8988T (cell line): ENCODE data around the gene TBL2.
"Not testable (repeated sequence)": the region's sequence is repeated elsewhere in the genome, so short reads cannot be mapped to it uniquely, and the experiment has no call there.

Source experiments
- DNase-seq: peaks from one replicate; pipeline ENCODE4 v3.0.0; 2011

TBL2 gene

GRCh38 chr7:73578342-73579128 lies at the start of gene TBL2:
Gene TBL2 (minus strand): TSS chr7:73578579. CDS start chr7:73578549, 30 bp downstream.
- peak; percentile 88 for DNase-seq

GRCh38 chr7:73626814-73627213 lies 48.4 kb upstream of the TBL2 start:
- no peak for DNase-seq

GRCh38 chr7:73625276-73625675 lies 46.9 kb upstream of the TBL2 start:
- no peak for DNase-seq

GRCh38 chr7:73624669-73625001 lies 46.3 kb upstream of the TBL2 start:
- DNase-seq, result no peak

- peak; percentile 96 for DNase-seq
These were observed 45.7 kb upstream of the TBL2 start, which contains the start of gene MLXIPL for GRCh38 chr7:73623798-73624668. Gene MLXIPL (minus strand): TSS chr7:73624522. CDS start chr7:73624492, 30 bp downstream.

- DNase-seq, result no peak
These were observed 44.8 kb upstream of the TBL2 start for GRCh38 chr7:73622909-73623797.

- DNase-seq, result no peak
These were observed 44.1 kb upstream of the TBL2 start for GRCh38 chr7:73622527-73622908.

GRCh38 chr7:73621168-73622063 lies 43.0 kb upstream of the TBL2 start:
- DNase-seq, result no peak

GRCh38 chr7:73619394-73619793 lies 41.0 kb upstream of the TBL2 start:
- DNase-seq, result not testable (repeated sequence)

GRCh38 chr7:73618538-73618937 lies 40.2 kb upstream of the TBL2 start:
- no peak for DNase-seq

- not testable (repeated sequence) for DNase-seq
These were observed 39.1 kb upstream of the TBL2 start for GRCh38 chr7:73617520-73617919.

GRCh38 chr7:73615886-73616285 lies 37.5 kb upstream of the TBL2 start:
- DNase-seq, result peak; percentile 54

GRCh38 chr7:73614937-73615336 lies 36.6 kb upstream of the TBL2 start:
- DNase-seq, result not testable (repeated sequence)

- DNase-seq, result no peak
These were observed 35.8 kb upstream of the TBL2 start for GRCh38 chr7:73613954-73614735.

GRCh38 chr7:73612598-73613269 lies 34.4 kb upstream of the TBL2 start:
- peak; percentile 51 for DNase-seq

GRCh38 chr7:73611017-73611555 lies 32.7 kb upstream of the TBL2 start:
- DNase-seq, result no peak

GRCh38 chr7:73610105-73610504 lies 31.7 kb upstream of the TBL2 start:
- no peak for DNase-seq

GRCh38 chr7:73607692-73607983 lies 29.3 kb upstream of the TBL2 start:
- DNase-seq, result not testable (repeated sequence)

GRCh38 chr7:73606801-73607691 lies 28.7 kb upstream of the TBL2 start:
- peak; percentile 75 for DNase-seq
